Psoas muscle (tissue), 8 donors: Measurements from ENCODE around the gene PHYHIPL. TPM values are rescaled to one million over a fixed set of nuclear protein-coding genes. Genes with fewer than 3 reads are reported as not detected.
A peak's percentile ranks its signal among the peaks of the same experiment; 100 is the strongest.

Experiments
- ATAC-seq, 4 donors: fragments of 200-7000 bp; cut with Tn5 transposase; one replicate each; pipeline ENCODE4 v1.9.1; 2020; ENCODE audit warnings: moderate library complexity in 3 of 4, mild to moderate bottlenecking in 2 of 4
- DNase-seq, 2 donors: peaks; one replicate each; pipeline ENCODE4 v3.0.0-alpha.2; 2020
- H3K27ac ChIP-seq: fragments of 200-600 bp; one replicate; pipeline ENCODE4 v1.8.0; 2022
- H3K27me3 ChIP-seq, 3 donors: fragments of 200-600 bp in 1 of 3; one replicate each; pipeline versions ENCODE4 v1.6.1 to v1.8.0; 2013 to 2022; ENCODE audit warnings: low read length in 2 of 3, mild to moderate bottlenecking in 2 of 3, moderate library complexity in 1 of 3; ENCODE audit not compliant: insufficient read depth in 3 of 3
- H3K36me3 ChIP-seq, 2 donors: fragments of 200-600 bp in 1 of 2; one replicate each; pipeline versions ENCODE4 v1.6.1 to v1.8.0; 2013 to 2022; ENCODE audit warnings: low read depth in 1 of 2, mild to moderate bottlenecking in 1 of 2, moderate library complexity in 1 of 2; ENCODE audit not compliant: insufficient read depth in 1 of 2
- H3K4me1 ChIP-seq: fragments of 200-600 bp; one replicate; pipeline ENCODE4 v1.8.0; 2022
- H3K4me3 ChIP-seq: fragments of 200-600 bp; one replicate; pipeline ENCODE4 v1.8.0; 2022; ENCODE audit warnings: mild to moderate bottlenecking
- H3K9me3 ChIP-seq: fragments of 200-600 bp; one replicate; pipeline ENCODE4 v1.8.0; 2022
- WGBS, 3 donors: extraction: QIAGEN DNeasy Blood & Tissue Kit; methylation state at CpG; one replicate each; pipeline versions ENCODE4 v1.1.6 to v1.1.7; 2013; 5-methylcytosine and 5-hydroxymethylcytosine counted together
- intact Hi-C, 2 donors: fragments of 100-400 bp; cut with DNase I; formaldehyde crosslinking; loops; one replicate each; pipeline versions ENCODE4 v1.11.0 to v1.14.2; 2022
- polyA plus RNA-seq, 3 donors: library from polyadenylated mRNA; stranded (reverse); fragments of 200-250 nt; gene quantifications; one replicate each; pipeline ENCODE4 v1.2.3, GENCODE V29; 2013
- total RNA-seq, 4 donors: library from RNA; stranded (reverse); fragmentation: NEBNext Ultra II Directional in 2 of 4; extraction: Animal tissue kit (Norgen Biotek cat#: 25700) in 2 of 4; gene quantifications; one replicate each; pipeline versions ENCODE4 v1.2.1 to v1.2.4, GENCODE V29; 2021 to 2023
- TF ChIP-seq, protein P1 (sequence below): fragments of 200-600 bp; IDR thresholded peaks from one replicate; pipeline ENCODE4 v1.8.0; 2022; ENCODE audit warnings: antibody characterized with exemption
- donor health status: healthy with polysubstance abuse.
- donor health status: DM: no; HTN: no; CAD: no; lungs with moderate emphysema.
- donor health status: Bipolar disorder and iron deficiency.
- donor health status: healthy.
- donor health status: DM: yes; HTN: yes; CAD: no.
- donor health status: DM: no; HTN: no; CAD: no.
- donor health status: DM: no; HTN: no; CAD: no.
- donor health status: DM: yes; HTN: yes; CAD: no.

PHYHIPL gene
- total and polyA plus RNA-seq, 7 donors: 0.04 to 0.32 (median 0.10) TPM; not detected in 2

DNA sequence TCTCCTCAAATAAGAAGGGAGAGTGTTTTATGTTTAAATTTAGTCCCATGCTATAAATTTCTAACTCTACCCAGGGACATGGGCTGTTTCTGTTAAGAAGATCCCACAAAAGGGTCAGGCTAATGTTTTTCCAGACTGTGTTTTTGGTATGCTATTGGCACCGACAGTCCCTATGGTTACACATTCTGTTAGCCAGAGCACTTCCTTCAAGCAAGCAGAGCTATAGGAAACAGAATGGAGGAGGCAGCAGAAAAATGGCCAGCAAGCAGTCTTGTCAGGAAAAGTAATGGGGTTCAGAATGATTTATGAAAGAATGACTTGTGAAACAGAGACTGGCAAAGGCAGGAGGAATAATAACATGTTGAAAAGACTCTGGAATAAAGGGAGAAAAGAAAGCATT, 44.8 kb upstream of the PHYHIPL start:
- no peak overlapping the region for H3K4me3 ChIP-seq
- H3K4me1 ChIP-seq: no peaks in the 10 kb centered on the region
- H3K9me3 ChIP-seq: no peaks in the 10 kb centered on the region
- 31 to 50% (median 40%) methylated on average over 1 of the region's 1 CpG for WGBS, 3 donors
- DNase-seq: no peak
- H3K27me3 ChIP-seq: peaks cover 0 to 2% (median 0%) of the 10 kb centered on the region in 3 donors
- intact Hi-C loops: no loop called here
- ATAC-seq: no peak
- no peaks in the 10 kb centered on the region for H3K36me3 ChIP-seq
- TF ChIP-seq, protein P1, sequence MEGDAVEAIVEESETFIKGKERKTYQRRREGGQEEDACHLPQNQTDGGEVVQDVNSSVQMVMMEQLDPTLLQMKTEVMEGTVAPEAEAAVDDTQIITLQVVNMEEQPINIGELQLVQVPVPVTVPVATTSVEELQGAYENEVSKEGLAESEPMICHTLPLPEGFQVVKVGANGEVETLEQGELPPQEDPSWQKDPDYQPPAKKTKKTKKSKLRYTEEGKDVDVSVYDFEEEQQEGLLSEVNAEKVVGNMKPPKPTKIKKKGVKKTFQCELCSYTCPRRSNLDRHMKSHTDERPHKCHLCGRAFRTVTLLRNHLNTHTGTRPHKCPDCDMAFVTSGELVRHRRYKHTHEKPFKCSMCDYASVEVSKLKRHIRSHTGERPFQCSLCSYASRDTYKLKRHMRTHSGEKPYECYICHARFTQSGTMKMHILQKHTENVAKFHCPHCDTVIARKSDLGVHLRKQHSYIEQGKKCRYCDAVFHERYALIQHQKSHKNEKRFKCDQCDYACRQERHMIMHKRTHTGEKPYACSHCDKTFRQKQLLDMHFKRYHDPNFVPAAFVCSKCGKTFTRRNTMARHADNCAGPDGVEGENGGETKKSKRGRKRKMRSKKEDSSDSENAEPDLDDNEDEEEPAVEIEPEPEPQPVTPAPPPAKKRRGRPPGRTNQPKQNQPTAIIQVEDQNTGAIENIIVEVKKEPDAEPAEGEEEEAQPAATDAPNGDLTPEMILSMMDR: no peak
- no peak overlapping the region for H3K27ac ChIP-seq

DNA sequence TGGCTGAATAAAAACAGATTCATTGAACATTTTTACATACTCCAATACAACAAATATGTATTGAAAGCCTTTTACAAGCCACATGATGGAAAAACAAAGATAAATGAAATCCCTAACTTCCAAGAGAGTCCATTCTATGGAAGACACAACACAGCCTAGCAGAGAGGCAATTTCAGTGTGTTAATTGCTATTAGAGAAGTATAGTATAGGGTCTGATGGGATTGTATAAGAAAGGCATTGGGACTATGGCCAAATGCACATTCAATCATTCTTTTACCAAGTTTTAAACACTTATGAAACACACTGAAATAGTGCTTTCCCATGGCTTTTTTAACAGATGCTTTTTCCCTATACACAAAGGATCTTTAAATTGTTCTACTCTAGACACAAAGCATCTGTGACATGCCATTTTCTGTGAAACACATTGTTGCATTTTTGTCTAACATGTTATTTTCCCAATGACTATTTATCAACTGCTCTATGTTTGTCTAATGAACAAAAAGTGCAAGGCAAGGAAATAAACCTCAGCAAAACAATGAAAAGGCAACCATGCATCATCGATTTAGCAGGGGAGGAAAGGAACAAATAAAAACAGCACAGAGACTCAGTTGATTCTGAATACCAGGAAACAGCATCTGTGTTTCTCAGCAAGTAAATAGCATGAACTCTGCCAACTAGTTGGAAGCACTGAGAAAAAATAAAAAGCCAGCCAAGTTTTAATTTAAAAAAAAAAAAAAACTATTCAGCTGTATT, 42.4 kb upstream of the PHYHIPL start:
- no peak overlapping the region for H3K4me3 ChIP-seq
- intact Hi-C loops: no loop called here
- H3K27ac ChIP-seq: no peak overlapping the region
- H3K9me3 ChIP-seq: no peaks in the 10 kb centered on the region
- no peaks in the 10 kb centered on the region for H3K4me1 ChIP-seq
- TF ChIP-seq, protein P1: no peak
- H3K27me3 ChIP-seq: peaks cover 0 to 2% (median 0%) of the 10 kb centered on the region in 3 donors
- 8 to 15% (median 13%) methylated on average over 1 of the region's 1 CpG for WGBS, 3 donors
- ATAC-seq: no peak
- H3K36me3 ChIP-seq: no peaks in the 10 kb centered on the region
- DNase-seq: no peak

DNA sequence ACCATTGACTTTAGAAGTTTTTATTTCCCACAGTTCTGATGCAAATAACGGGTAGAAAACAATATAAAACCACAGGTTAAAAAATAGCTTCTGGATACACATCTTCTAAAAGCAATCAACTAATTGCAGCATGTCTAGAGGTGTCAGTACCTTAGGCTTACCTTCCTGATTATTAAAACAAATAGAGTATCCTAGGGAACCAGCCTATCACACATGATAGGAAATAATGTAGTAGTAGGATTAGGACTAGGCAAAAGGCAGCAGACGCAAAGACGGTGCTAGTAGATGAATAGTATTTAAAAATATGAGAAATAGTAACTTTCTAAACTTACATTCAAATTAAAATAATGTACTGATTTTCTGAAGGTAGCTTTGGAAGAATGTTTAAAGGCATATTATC, 41.7 kb upstream of the PHYHIPL start:
- H3K9me3 ChIP-seq: no peaks in the 10 kb centered on the region
- no peaks in the 10 kb centered on the region for H3K36me3 ChIP-seq
- intact Hi-C loops: no loop called here
- no peak overlapping the region for H3K4me3 ChIP-seq
- H3K27me3 ChIP-seq: peaks cover 0 to 2% (median 0%) of the 10 kb centered on the region in 3 donors
- no peaks in the 10 kb centered on the region for H3K4me1 ChIP-seq
- H3K27ac ChIP-seq: no peak overlapping the region
- TF ChIP-seq, protein P1: no peak
- no peak for DNase-seq
- WGBS, 3 donors: 66 to 70% (median 69%) methylated on average over 3 of the region's 3 CpGs
- no peak for ATAC-seq

DNA sequence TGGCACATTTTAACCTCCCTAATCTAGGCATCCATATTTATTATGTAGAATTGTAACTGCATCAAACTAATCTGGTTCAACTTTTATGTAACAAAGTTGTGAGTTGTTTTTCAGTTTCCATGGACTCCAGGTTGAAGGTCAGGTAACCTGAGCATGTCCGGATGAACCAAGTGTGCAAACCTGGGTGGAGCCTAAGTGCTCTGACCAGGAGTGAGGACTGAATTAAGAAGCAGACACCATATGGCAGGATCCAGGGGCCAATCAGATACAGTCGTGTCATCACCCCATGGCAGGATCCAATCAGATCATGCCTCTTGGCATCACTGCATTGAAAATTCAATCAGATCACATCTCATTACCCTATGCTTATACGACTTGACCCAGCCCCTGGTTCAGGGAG, 41.2 kb upstream of the PHYHIPL start:
- no peaks in the 10 kb centered on the region for H3K4me1 ChIP-seq
- H3K9me3 ChIP-seq: no peaks in the 10 kb centered on the region
- no peak overlapping the region for H3K4me3 ChIP-seq
- no peak overlapping the region for H3K27ac ChIP-seq
- H3K27me3 ChIP-seq: peaks cover 0 to 2% (median 0%) of the 10 kb centered on the region in 3 donors
- ATAC-seq (no peak), DNase-seq (no peak)
- TF ChIP-seq, protein P1: no peak
- no peaks in the 10 kb centered on the region for H3K36me3 ChIP-seq
- intact Hi-C loops: no loop called here
- 51 to 72% (median 65%) methylated on average over 3 of the region's 3 CpGs for WGBS, 3 donors

DNA sequence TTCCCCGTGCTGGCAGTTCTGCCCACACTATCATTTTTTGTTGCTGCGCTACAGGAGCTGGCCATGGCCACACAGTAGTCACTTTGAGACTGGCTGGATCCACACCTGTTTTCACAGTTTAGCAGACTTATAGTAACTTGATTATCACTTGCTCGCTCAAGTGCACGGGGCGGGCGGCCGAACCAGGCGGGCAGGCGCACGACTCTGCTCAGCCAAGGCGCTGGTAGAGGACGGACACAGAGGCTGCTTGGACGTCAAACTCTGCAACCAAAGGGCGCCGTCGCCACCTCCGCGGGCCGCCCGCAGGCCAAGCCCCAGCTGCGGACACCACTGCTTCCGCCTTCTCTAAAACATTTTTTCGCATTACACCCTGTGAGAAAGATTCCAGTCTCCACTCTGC, 38.4 kb upstream of the PHYHIPL start:
- Histone ChIP-seq H3K27me3 (no peaks in the 10 kb centered on the region), H3K4me1 (no peaks in the 10 kb centered on the region), H3K9me3 (no peaks in the 10 kb centered on the region), H3K27ac (no peak overlapping the region), H3K4me3 (no peak overlapping the region), H3K36me3 (no peaks in the 10 kb centered on the region)
- ATAC-seq (no peak), DNase-seq (peak in 1 of 2 donors; percentile 29)
- intact Hi-C loops: no loop called here
- TF ChIP-seq, protein P1: no peak
- 92 to 93% (median 92%) methylated on average over 23 of the region's 23 CpGs for WGBS, 3 donors
